DLD1 (cell line): ENCODE data around the gene ARHGAP6.

Experiments used
- in situ Hi-C: cut with HindIII; loops from 2 replicates; pipeline ENCODE4 v1.10.0; 2017; ENCODE audit warnings: low sequenced_read_pairs

Gene ARHGAP6

DNA sequence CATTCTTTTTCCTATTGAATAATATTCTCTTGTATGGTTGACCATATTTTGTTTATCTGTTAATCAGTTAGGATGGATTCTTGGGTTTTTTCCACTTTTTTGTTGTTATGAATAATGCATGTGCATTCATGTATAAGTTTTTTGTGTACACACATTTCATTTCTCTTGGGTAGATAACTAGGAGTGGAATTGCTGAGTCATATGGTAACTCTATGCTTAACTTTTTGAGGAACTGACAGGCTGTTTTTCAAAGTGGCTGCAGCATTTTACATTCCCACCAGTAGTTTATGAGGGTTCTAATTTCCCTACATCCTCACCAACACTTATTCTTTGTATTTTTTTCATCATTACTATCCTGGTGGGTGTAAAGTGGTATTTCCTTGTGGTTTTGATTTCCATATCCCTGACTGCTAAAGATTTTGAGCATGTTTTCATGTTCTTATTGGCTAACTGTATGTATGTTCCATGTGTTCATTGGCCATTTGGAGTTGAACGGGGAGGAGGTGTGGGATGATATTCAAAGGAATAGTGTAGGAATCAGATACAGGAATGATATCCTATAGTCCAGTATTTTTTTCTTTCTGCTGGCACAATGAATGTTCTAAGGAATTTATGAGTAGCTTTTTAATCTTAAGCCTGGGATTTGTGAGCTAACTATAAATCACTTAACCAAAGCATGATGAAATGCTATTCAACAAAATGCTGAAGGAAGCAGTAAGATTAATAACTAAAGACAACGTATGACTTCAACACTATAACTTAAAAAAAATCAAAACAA is 258.2 kb downstream of the ARHGAP6 start:
- in situ Hi-C loops = no loop called here

DNA sequence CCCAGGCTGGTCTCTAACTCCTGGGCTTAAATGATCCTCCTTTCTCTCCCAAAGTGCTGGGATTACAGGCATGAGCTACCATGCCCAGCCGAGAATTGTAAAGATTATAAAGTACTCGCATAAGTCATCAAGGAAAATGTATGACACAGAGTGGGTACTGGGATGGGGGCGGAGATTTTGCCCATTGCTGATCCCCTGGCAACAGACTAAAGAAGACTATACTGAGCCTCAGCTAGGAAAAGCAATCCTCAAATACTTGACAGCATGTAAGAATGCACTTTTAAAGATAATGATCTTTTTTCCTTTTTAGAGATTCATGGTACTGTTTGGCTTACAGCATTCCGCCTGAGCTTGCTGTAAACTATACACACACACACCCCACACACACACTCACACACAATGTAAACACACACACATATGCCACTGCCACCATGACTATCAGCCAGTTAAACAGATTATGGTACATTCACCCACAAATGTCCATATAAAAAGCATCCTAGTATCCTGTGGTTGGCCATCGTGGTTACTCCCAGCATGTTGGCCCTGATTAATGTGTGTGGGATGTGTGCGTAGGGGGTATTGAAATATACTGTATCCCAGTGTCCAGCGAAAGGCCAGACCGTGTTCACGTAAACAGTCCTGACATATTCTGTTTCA is 259.5 kb downstream of the ARHGAP6 start:
- in situ Hi-C loops = no loop called here

DNA sequence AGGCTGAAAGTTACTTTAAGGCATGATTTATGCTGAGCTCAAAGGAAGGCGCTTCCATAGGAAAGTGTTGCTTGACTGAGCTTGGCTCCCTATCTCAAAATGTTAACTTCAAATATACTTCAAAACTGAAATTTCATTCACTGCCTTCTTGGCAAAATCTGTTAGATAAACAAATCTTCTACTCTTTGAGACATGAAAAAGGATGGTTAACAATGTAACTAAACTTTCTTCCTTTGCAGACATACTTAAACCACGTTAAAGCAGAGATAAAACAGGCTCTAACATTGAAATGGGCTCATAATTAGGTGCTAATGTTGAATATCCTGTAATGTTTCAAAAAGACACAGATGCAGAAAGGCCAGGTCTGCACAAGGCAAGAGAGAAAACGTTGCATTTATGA is 262.1 kb downstream of the ARHGAP6 start:
- in situ Hi-C loops = no loop called here

GRCh38 chrX:11401966-11402365 is 263.8 kb downstream of the ARHGAP6 start:
- in situ Hi-C loops = no loop called here

GRCh38 chrX:11399489-11400094 is 266.1 kb downstream of the ARHGAP6 start:
- in situ Hi-C loops = no loop called here

- in situ Hi-C loops = no loop called here
These were observed 266.9 kb downstream of the ARHGAP6 start for GRCh38 chrX:11398785-11399184.

DNA sequence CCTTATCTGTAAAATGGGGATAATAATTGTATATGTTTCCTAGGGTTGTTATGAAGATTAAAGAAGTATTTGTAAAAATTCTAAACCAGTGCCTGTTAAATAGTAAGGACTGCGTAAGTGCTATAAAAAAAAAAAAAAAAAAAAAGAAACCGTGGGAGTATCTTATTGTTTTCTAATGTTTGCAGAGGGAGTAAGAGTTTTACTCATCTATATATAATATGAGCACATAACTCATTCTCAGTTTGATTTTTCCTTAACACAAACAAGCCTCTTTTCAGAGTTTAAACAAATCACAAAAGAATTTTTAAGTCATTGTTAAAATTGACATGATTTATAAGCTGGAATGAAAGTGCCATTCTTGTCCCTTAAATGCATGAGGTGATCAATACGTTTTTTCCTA is 267.6 kb downstream of the ARHGAP6 start:
- in situ Hi-C loops = no loop called here

GRCh38 chrX:11397680-11398079 is 268.0 kb downstream of the ARHGAP6 start:
- in situ Hi-C loops = no loop called here

GRCh38 chrX:11395859-11396258 is 269.9 kb downstream of the ARHGAP6 start:
- in situ Hi-C loops = no loop called here

GRCh38 chrX:11393949-11394654 is 271.6 kb downstream of the ARHGAP6 start:
- in situ Hi-C loops = no loop called here

DNA sequence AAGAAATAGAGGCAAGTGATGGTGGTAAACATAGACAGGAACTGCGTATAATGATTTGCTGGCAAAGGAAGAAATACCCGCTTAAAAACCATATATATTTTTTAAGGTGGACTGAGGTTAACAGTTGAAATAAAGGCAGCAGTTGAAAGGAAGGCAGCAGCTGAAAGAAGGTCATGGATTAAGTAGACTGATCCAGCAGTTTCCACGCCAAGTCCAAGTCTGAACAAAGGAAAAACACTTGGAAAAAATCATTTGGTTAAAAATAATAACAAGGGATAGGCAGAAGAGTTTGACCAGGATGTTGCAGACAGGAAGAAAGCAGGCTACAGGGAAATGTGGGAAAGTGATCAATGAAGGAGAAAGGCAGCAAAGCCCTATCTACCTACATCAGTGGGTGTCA is 278.9 kb downstream of the ARHGAP6 start:
- in situ Hi-C loops = no loop called here

DNA sequence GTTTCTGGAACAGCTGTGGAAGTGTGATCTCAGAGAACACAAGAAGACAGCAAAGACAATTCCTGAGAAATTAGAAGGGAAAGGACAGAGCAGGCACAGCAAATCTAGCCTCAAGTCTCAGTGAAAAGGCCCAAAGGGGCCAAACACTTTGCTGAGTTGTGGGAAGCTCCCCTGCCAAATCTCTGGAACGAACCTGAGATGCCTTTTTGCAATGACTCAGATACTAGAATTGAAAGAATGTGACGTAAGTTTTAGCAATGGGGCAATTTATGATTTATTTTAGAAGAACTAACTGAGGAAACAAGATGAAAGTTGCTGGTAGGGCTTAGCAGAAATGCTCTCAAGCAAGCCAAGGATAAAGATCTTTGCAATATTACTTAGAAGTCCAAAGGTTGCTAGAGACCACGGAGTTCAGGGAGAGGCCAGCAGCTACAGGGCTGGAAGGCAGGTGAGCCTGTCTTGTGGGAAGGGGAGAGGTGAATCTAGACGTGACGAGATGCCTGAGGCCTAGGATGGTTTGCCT is 279.7 kb downstream of the ARHGAP6 start:
- in situ Hi-C loops = no loop called here

GRCh38 chrX:11382930-11383329 is 282.8 kb downstream of the ARHGAP6 start:
- in situ Hi-C loops = no loop called here

- in situ Hi-C loops = no loop called here
These were observed 284.3 kb downstream of the ARHGAP6 start for GRCh38 chrX:11381464-11381863.

DNA sequence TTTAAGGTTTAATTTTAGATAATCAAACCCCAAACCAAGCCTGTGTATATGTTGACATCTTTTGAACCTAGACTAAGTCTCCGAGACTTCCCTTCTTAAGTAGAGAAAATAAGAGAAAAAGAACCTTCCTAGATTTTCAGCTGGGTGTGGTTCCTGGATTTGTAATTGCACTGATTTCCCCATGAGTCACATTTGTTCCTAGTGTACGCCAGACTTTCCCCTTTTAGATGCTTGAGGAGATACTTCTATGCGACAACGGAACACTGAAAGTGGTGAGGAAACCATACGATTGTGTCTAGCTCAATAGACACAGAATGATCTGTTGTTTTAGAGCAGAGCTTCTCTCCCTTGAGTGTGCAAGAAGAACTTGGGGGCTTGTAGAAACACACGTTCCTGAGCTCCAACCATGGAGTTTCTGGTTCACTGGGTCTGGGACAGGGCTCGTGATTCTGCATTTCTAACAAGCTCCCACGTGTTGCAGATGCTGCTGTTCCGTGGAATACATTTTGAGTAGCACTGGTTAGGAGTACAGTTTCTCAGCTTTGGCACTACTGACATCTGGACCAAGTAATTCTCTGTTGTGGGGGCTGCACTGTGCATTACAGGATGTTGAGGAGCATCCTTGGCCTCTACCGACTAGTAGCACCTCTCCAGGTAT is 285.4 kb downstream of the ARHGAP6 start:
- in situ Hi-C loops = no loop called here

DNA sequence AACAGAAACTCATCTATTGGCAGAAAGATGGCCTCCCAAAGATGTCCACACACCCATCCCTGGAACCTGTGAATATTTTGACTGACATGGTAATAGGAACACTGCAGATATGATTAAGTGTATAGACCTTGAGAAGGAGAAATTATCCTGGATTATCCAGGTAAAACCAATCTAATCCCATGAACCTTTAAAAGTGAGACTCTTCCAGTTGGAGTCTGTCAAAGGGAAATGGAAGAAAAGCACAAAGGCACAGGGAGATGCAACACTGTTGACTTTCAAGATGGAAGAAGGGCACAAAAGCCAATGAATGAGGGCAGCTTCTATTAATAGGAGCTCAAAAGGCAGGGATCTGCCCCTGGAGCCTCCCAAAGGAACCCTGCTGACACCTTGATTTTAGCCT is 289.6 kb downstream of the ARHGAP6 start:
- in situ Hi-C loops = no loop called here

GRCh38 chrX:11375614-11376119 is 290.1 kb downstream of the ARHGAP6 start:
- in situ Hi-C loops = no loop called here

GRCh38 chrX:11374570-11374969 is 291.1 kb downstream of the ARHGAP6 start:
- in situ Hi-C loops = no loop called here

DNA sequence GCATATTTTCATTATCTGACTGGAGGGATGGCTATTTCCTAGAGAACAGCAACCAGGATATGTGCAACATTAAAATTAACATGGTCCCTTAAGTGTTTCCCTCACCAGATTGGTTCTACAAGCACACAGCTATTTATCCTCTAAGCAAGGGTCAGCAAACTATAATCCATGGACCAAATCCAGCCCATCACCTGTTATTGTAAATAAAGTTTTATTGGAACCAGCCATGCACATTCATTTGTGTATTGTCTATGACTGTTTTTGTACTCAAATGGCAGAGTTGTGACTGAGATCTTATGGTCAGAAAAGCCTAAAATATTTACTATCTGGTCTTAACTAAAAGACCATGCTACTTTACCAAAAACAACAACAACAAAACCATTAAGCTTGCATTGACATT is 294.6 kb downstream of the ARHGAP6 start:
- in situ Hi-C loops = no loop called here

DNA sequence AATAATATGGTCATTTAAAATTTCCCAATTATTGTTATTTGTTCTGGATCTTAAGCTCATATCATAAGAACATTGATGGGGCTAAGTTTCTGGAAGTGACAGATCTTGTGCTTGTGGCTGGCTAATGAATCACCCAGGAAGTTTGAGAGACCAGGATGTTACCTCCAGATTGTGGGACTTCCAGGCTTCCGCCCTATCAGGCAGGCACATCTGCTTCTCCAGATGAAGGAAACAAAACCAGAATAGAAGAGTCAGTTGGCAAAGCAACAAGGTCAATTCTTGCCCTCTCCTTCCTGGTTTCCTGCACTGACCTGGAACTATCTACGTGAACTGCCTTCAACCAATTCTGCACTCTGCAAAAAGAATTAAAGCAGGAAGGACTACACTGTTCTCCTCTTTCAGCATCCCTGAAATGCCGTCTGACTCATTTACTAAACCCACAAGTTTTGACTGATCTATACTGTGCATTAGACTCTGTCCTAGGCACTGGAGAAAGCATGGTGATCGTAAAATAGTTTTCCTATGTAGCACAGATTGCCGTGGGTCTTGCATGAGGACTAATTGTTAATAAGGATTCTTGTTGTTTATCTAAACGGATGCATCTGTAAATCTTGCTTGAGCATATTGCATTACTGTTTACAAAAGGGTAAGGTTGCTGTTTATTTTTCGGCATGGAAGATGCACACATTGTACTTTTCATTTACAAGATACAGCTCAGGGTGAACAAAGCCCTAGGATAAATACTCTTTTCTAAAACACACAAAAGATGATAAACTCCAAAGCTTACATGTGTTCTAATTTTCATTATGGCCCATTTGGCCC is 297.9 kb downstream of the ARHGAP6 start:
- in situ Hi-C loops = no loop called here
